OCI-LY1 (cell line): ENCODE measurements around the gene OR51M1.
"Not testable (repeated sequence)": the region's sequence is repeated elsewhere in the genome, so short reads cannot be mapped to it uniquely, and the experiment has no call there.

Source experiments
- H2AFZ ChIP-seq: fragments of 200-600 bp; sonication (generic), shearing (Covaris generic); 2 replicates; pipeline ENCODE4 v1.6.0; 2014; ENCODE audit warnings: antibody characterized with exemption, mild to moderate bottlenecking, low read length
- H3F3A ChIP-seq: fragments of 200-600 bp; sonication (generic), shearing (Covaris generic); 2 replicates; pipeline ENCODE4 v1.6.0; 2014; ENCODE audit warnings: mild to moderate bottlenecking, antibody characterized with exemption, low read length, moderate library complexity; ENCODE audit not compliant: insufficient read depth
- H3K27ac ChIP-seq: fragments of 200-600 bp; sonication (generic); 2 replicates; pipeline ENCODE4 v1.5.1; 2014; ENCODE audit warnings: low read length, mixed run types, mild to moderate bottlenecking, low read depth; ENCODE audit not compliant: poor library complexity, severe bottlenecking
- H3K27me3 ChIP-seq: fragments of 200-600 bp; sonication (generic); 2 replicates; pipeline ENCODE4 v1.6.0; 2014; ENCODE audit warnings: antibody characterized with exemption, mild to moderate bottlenecking, low read length, moderate library complexity; ENCODE audit not compliant: insufficient read depth
- H3K36me3 ChIP-seq: fragments of 200-600 bp; sonication (generic); 2 replicates; pipeline ENCODE4 v1.6.1; 2014; ENCODE audit warnings: mild to moderate bottlenecking, antibody characterized with exemption, low read length, moderate library complexity, mixed read lengths; ENCODE audit not compliant: insufficient read depth
- H3K4me1 ChIP-seq: fragments of 200-600 bp; sonication (generic); 2 replicates; pipeline ENCODE4 v1.5.1; 2014; ENCODE audit warnings: mild to moderate bottlenecking, low read length, moderate library complexity; ENCODE audit not compliant: insufficient read depth, severe bottlenecking
- H3K4me2 ChIP-seq: fragments of 200-600 bp; sonication (generic), shearing (Covaris generic); 2 replicates; pipeline ENCODE4 v1.6.1; 2014; ENCODE audit warnings: low read length
- H3K4me3 ChIP-seq: fragments of 200-600 bp; sonication (generic); 2 replicates; pipeline ENCODE4 v1.5.1; 2014; ENCODE audit warnings: low read length, low read depth, mild to moderate bottlenecking, mixed read lengths; ENCODE audit not compliant: poor library complexity, severe bottlenecking
- H3K79me2 ChIP-seq: fragments of 200-600 bp; shearing (Covaris generic); 2 replicates; pipeline ENCODE4 v1.6.1; 2016; ENCODE audit warnings: mixed run types, low read length, mixed read lengths; ENCODE audit not compliant: insufficient read depth
- H3K9ac ChIP-seq: fragments of 200-600 bp; sonication (generic), shearing (Covaris generic); 2 replicates; pipeline ENCODE4 v1.6.1; 2014; ENCODE audit warnings: mild to moderate bottlenecking, low read length, mixed read lengths
- H3K9me2 ChIP-seq: fragments of 200-600 bp; sonication (generic), shearing (Covaris generic); 2 replicates; pipeline ENCODE4 v1.6.1; 2014; ENCODE audit warnings: low read depth, mild to moderate bottlenecking, low read length, mixed read lengths
- H3K9me3 ChIP-seq: fragments of 200-600 bp; shearing (Covaris generic); 2 replicates; pipeline ENCODE4 v1.6.1; 2014; ENCODE audit warnings: low read length, mixed read lengths
- H4K20me1 ChIP-seq: fragments of 200-600 bp; sonication (generic), shearing (Covaris generic); 2 replicates; pipeline ENCODE4 v1.6.0; 2016; ENCODE audit warnings: mild to moderate bottlenecking, low read length; ENCODE audit not compliant: insufficient read depth
- EZH2 ChIP-seq: fragments of 200-600 bp; sonication (generic), shearing (Covaris generic); IDR thresholded peaks from 2 replicates; pipeline ENCODE4 v1.8.0; 2017; ENCODE audit warnings: borderline replicate concordance, mixed run types, mild to moderate bottlenecking, antibody characterized with exemption, low read length, moderate library complexity, mixed read lengths
- TF ChIP-seq, protein P1 (sequence below): fragments of 200-600 bp; sonication (generic), shearing (Covaris generic); IDR thresholded peaks from 2 replicates; pipeline ENCODE4 v1.5.1; 2017; ENCODE audit warnings: mild to moderate bottlenecking, antibody characterized with exemption, low read length, moderate library complexity, mixed read lengths

OR51M1 gene

DNA sequence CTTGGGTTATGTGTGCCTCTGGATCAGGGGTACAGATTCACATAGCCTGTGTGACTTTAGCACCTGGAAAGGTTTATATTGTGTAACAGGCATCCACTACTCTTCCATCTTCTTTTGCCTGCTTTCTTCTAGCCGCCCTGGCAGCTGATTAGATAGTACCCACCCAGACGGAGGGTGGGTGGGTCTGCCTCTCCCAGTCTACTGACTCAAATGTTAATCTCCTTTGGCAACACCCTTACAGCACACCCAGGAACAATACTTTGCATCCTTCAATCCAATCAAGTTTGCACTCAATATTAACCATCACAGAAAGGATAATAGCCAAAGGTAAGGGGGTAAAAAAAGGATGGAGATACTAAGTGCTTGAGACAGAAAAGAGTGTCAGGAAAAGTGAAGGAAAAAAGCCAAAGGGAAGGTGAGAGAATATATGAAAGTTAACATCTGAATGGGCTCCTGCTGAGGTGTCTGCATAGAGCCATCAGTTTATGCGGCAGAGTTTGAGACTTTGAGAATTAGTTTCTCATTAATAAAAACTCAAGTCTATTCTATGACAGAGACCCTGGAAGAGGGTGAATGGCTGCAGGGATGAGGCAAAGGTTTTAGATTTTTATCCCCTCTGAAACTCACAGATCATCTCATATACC lies 34.9 kb upstream of the OR51M1 start:
- no peak for TF ChIP-seq EZH2
- TF ChIP-seq, protein P1, sequence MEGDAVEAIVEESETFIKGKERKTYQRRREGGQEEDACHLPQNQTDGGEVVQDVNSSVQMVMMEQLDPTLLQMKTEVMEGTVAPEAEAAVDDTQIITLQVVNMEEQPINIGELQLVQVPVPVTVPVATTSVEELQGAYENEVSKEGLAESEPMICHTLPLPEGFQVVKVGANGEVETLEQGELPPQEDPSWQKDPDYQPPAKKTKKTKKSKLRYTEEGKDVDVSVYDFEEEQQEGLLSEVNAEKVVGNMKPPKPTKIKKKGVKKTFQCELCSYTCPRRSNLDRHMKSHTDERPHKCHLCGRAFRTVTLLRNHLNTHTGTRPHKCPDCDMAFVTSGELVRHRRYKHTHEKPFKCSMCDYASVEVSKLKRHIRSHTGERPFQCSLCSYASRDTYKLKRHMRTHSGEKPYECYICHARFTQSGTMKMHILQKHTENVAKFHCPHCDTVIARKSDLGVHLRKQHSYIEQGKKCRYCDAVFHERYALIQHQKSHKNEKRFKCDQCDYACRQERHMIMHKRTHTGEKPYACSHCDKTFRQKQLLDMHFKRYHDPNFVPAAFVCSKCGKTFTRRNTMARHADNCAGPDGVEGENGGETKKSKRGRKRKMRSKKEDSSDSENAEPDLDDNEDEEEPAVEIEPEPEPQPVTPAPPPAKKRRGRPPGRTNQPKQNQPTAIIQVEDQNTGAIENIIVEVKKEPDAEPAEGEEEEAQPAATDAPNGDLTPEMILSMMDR: no peak
- Histone ChIP-seq H3K27ac (no peak overlapping the region), H3K9me3 (no peaks in the 10 kb centered on the region), H2AFZ (no peak overlapping the region), H3K36me3 (no peaks in the 10 kb centered on the region), H3K4me2 (no peak overlapping the region), H4K20me1 (no peaks in the 10 kb centered on the region), H3K9ac (no peak overlapping the region), H3F3A (no peaks in the 10 kb centered on the region), H3K4me3 (no peak overlapping the region), H3K4me1 (no peaks in the 10 kb centered on the region), H3K9me2 (no peaks in the 10 kb centered on the region), H3K79me2 (no peaks in the 10 kb centered on the region), H3K27me3 (no peaks in the 10 kb centered on the region)

GRCh38 chr11:5349550-5349949 lies 34.1 kb upstream of the OR51M1 start:
- Histone ChIP-seq H3K27ac (no peak overlapping the region), H3K9ac (no peak overlapping the region), H4K20me1 (no peaks in the 10 kb centered on the region), H3K27me3 (no peaks in the 10 kb centered on the region), H3K79me2 (no peaks in the 10 kb centered on the region), H3F3A (no peaks in the 10 kb centered on the region), H3K4me2 (no peak overlapping the region), H3K4me3 (no peak overlapping the region), H3K4me1 (no peaks in the 10 kb centered on the region), H3K36me3 (no peaks in the 10 kb centered on the region), H3K9me2 (no peaks in the 10 kb centered on the region), H2AFZ (no peak overlapping the region), H3K9me3 (no peaks in the 10 kb centered on the region)
- TF ChIP-seq, protein P1: no peak
- no peak for TF ChIP-seq EZH2

- TF ChIP-seq EZH2: no peak
- TF ChIP-seq, protein P1: no peak
- Histone ChIP-seq H3K4me2 (no peak within 1 kb of the TSS), H3K36me3 (no peaks in the 10 kb centered on the region), H4K20me1 (no peaks in the 10 kb centered on the region), H3K4me3 (no peak within 1 kb of the TSS), H3K79me2 (no peaks in the 10 kb centered on the region), H3K27me3 (no peaks in the 10 kb centered on the region), H3K9me3 (no peaks in the 10 kb centered on the region), H3K4me1 (no peaks in the 10 kb centered on the region), H3F3A (no peaks in the 10 kb centered on the region), H3K9me2 (no peaks in the 10 kb centered on the region), H3K9ac (no peak within 1 kb of the TSS), H3K27ac (no peak within 1 kb of the TSS), H2AFZ (no peak within 1 kb of the TSS)
These were observed 32.4 kb upstream of the OR51M1 start, which contains the start of gene OR51B6 for GRCh38 chr11:5351208-5351607. Gene OR51B6 (plus strand): TSS chr11:5351508. CDS start chr11:5351508, 0 bp downstream.

GRCh38 chr11:5356031-5356430 lies 27.6 kb upstream of the OR51M1 start:
- not testable (repeated sequence) for H3K27ac ChIP-seq, H3K4me2 ChIP-seq, H3F3A ChIP-seq, H3K4me3 ChIP-seq, H4K20me1 ChIP-seq, H3K36me3 ChIP-seq, H3K79me2 ChIP-seq, H3K9ac ChIP-seq, H3K9me3 ChIP-seq, H3K27me3 ChIP-seq, H3K9me2 ChIP-seq, H2AFZ ChIP-seq, H3K4me1 ChIP-seq
